Colonic mucosa (tissue), 4 donors: ENCODE data around the gene UCP2. TPM values are rescaled to one million over a fixed set of nuclear protein-coding genes. Genes with fewer than 3 reads are reported as not detected.

ENCODE experiments used
- DNase-seq: peaks from one replicate; pipeline ENCODE4 v3.0.0-alpha.2; 2020
- H3K27ac ChIP-seq: fragments of 200-600 bp; one replicate; pipeline ENCODE4 v1.8.0; 2021
- H3K27me3 ChIP-seq: fragments of 200-600 bp; one replicate; pipeline ENCODE4 v1.8.0; 2021
- H3K36me3 ChIP-seq: fragments of 200-600 bp; one replicate; pipeline ENCODE4 v1.8.0; 2021
- H3K4me1 ChIP-seq: fragments of 200-600 bp; one replicate; pipeline ENCODE4 v1.8.0; 2021; ENCODE audit warnings: mild to moderate bottlenecking
- H3K4me3 ChIP-seq: fragments of 200-600 bp; one replicate; pipeline ENCODE4 v1.8.0; 2021
- H3K9ac ChIP-seq, 2 donors: one replicate each; pipeline ENCODE4 v1.7.0; 2013; ENCODE audit warnings: control low read depth in 2 of 2, low read depth in 2 of 2, low read length in 2 of 2
- H3K9me3 ChIP-seq: fragments of 200-600 bp; one replicate; pipeline ENCODE4 v1.8.0; 2021
- CTCF ChIP-seq: fragments of 200-600 bp; IDR thresholded peaks from one replicate; pipeline ENCODE4 v1.8.0; 2022; ENCODE audit warnings: antibody characterized with exemption, mild to moderate bottlenecking
- intact Hi-C: fragments of 100-400 bp; cut with DNase I; formaldehyde crosslinking; loops from one replicate; pipeline ENCODE4 v1.14.1; 2022
- total RNA-seq, 2 donors: library from RNA; stranded (reverse); fragmentation: NEBNext Ultra II Directional in 1 of 2; extraction: Animal tissue kit (Norgen Biotek cat#: 25700) in 1 of 2; gene quantifications; one replicate each; pipeline ENCODE4 v1.2.1, GENCODE V29; 2021
- donor health status: healthy.
- donor health status: DM: no; HTN: no; CAD: no.
- donor health status: DM: no; HTN: no; CAD: no.

UCP2 gene
- total RNA-seq, 2 donors from 2014 or later = 43.0 to 64.0 TPM

GRCh38 chr11:74012074-74012809 lies 29.6 kb upstream of the UCP2 start:
- H3K27me3 ChIP-seq = no peaks in the 10 kb centered on the region
- intact Hi-C loops = no loop called here
- DNase-seq = no peak
- no peak overlapping the region for H3K4me3 ChIP-seq
- H3K4me1 ChIP-seq = no peaks in the 10 kb centered on the region
- H3K9me3 ChIP-seq = no peaks in the 10 kb centered on the region
- no peaks in the 10 kb centered on the region for H3K36me3 ChIP-seq
- no peak overlapping the region for H3K9ac ChIP-seq
- TF ChIP-seq CTCF = no peak
- H3K27ac ChIP-seq = no peak overlapping the region

- no peaks in the 10 kb centered on the region for H3K9me3 ChIP-seq
- no peaks in the 10 kb centered on the region for H3K4me1 ChIP-seq
- no peak overlapping the region for H3K9ac ChIP-seq
- no peaks in the 10 kb centered on the region for H3K36me3 ChIP-seq
- no peak for DNase-seq
- no peak overlapping the region for H3K4me3 ChIP-seq
- no peaks in the 10 kb centered on the region for H3K27me3 ChIP-seq
- intact Hi-C loops = no loop called here
- no peak for TF ChIP-seq CTCF
- no peak overlapping the region for H3K27ac ChIP-seq
Measured at GRCh38 chr11:74011360-74012073, 28.9 kb upstream of the UCP2 start.

- Histone ChIP-seq H3K27ac (no peak overlapping the region), H3K4me3 (no peak overlapping the region), H3K9ac (no peak overlapping the region), H3K9me3 (no peaks in the 10 kb centered on the region), H3K4me1 (no peaks in the 10 kb centered on the region), H3K27me3 (no peaks in the 10 kb centered on the region), H3K36me3 (no peaks in the 10 kb centered on the region)
- TF ChIP-seq CTCF = no peak
- no peak for DNase-seq
- intact Hi-C loops = no loop called here
Measured at GRCh38 chr11:74010306-74011300, 28.0 kb upstream of the UCP2 start.

- Histone ChIP-seq H3K27ac (no peak overlapping the region), H3K9me3 (no peaks in the 10 kb centered on the region), H3K9ac (no peak overlapping the region), H3K27me3 (no peaks in the 10 kb centered on the region), H3K4me3 (no peak overlapping the region), H3K4me1 (no peaks in the 10 kb centered on the region), H3K36me3 (no peaks in the 10 kb centered on the region)
- TF ChIP-seq CTCF = no peak
- no peak for DNase-seq
- intact Hi-C loops = no loop called here
Measured at GRCh38 chr11:74009675-74010305, 27.1 kb upstream of the UCP2 start.

- Histone ChIP-seq H3K27ac (no peak overlapping the region), H3K27me3 (no peaks in the 10 kb centered on the region), H3K4me3 (no peak overlapping the region), H3K9ac (no peak overlapping the region), H3K4me1 (no peaks in the 10 kb centered on the region), H3K9me3 (no peaks in the 10 kb centered on the region), H3K36me3 (no peaks in the 10 kb centered on the region)
- intact Hi-C loops = no loop called here
- no peak for DNase-seq
- TF ChIP-seq CTCF = no peak
Measured at GRCh38 chr11:74009230-74009547, 26.5 kb upstream of the UCP2 start.
